NCI-H524 (cell line): Measurements from ENCODE around the gene SGPP2.

Experiments
- DNase-seq, 2 experiments: peaks; one replicate each; lab custom pipeline; 2025; lab: John Stamatoyannopoulos, UW

SGPP2 gene

GRCh38 chr2:222525811-222526210, 101.5 kb downstream of the SGPP2 start:
- DNase-seq, result no peak

GRCh38 chr2:222526480-222527277, 102.3 kb downstream of the SGPP2 start:
- no peak for DNase-seq

- DNase-seq, result no peak
Observed at GRCh38 chr2:222532315-222532714, 108.0 kb downstream of the SGPP2 start.

GRCh38 chr2:222535477-222535876, 111.1 kb downstream of the SGPP2 start:
- DNase-seq, result no peak

- no peak for DNase-seq
Observed at GRCh38 chr2:222538535-222538934, 114.2 kb downstream of the SGPP2 start.

- no peak for DNase-seq
Observed at GRCh38 chr2:222544661-222545060, 120.3 kb downstream of the SGPP2 start.

- no peak for DNase-seq
Observed at GRCh38 chr2:222545823-222546795, 121.8 kb downstream of the SGPP2 start.

- DNase-seq, result no peak
Observed at GRCh38 chr2:222547083-222547482, 122.7 kb downstream of the SGPP2 start.

- DNase-seq, result no peak
Observed at GRCh38 chr2:222548992-222549391, 124.6 kb downstream of the SGPP2 start.

- no peak for DNase-seq
Observed at GRCh38 chr2:222554517-222554916, 130.2 kb downstream of the SGPP2 start.

- no peak for DNase-seq
Observed at GRCh38 chr2:222561151-222561550, 136.8 kb downstream of the SGPP2 start.

- peak; percentile 49 to 68 for DNase-seq
Observed at GRCh38 chr2:222561817-222562645, 137.7 kb downstream of the SGPP2 start.

- no peak for DNase-seq
Observed at GRCh38 chr2:222563106-222563718, 138.9 kb downstream of the SGPP2 start.

- DNase-seq, result no peak
Observed at GRCh38 chr2:222563936-222564335, 139.6 kb downstream of the SGPP2 start.

GRCh38 chr2:222566229-222566628, 141.9 kb downstream of the SGPP2 start:
- no peak for DNase-seq

- DNase-seq, result no peak
Observed at GRCh38 chr2:222568865-222569264, 144.5 kb downstream of the SGPP2 start.

GRCh38 chr2:222569826-222570225, 145.5 kb downstream of the SGPP2 start:
- no peak for DNase-seq

GRCh38 chr2:222572264-222572721, 147.9 kb downstream of the SGPP2 start:
- DNase-seq, result no peak

GRCh38 chr2:222572751-222573174, 148.4 kb downstream of the SGPP2 start:
- peak; percentile 29 to 53 for DNase-seq

GRCh38 chr2:222575618-222576017, 151.3 kb downstream of the SGPP2 start:
- DNase-seq, result no peak
